Esophagus muscularis mucosa (tissue), 4 donors: ENCODE data around the gene OR11A1. TPM values are rescaled to one million over a fixed set of nuclear protein-coding genes. Genes with fewer than 3 reads are reported as not detected.

Experiments used
- DNase-seq: peaks from one replicate; pipeline ENCODE4 v3.0.0-alpha.2; 2017; ENCODE audit errors: extremely low spot score
- H3K27ac ChIP-seq, 4 donors: fragments of 200-600 bp; sonication (generic); replicated peaks in 1 of 4; 1 replicate in 3 of 4; 2 replicates in 1 of 4; pipeline ENCODE4 v1.5.1; 2016 to 2019; ENCODE audit warnings: mild to moderate bottlenecking in 1 of 4
- H3K27me3 ChIP-seq, 4 donors: fragments of 200-600 bp; sonication (generic); one replicate each; pipeline versions ENCODE4 v1.5.1 to v1.6.0; 2016 to 2019
- H3K36me3 ChIP-seq, 4 donors: fragments of 200-600 bp; sonication (generic); one replicate each; pipeline ENCODE4 v1.5.1; 2016 to 2019
- H3K4me1 ChIP-seq, 4 donors: fragments of 200-600 bp; sonication (generic); one replicate each; pipeline ENCODE4 v1.5.1; 2016 to 2019
- H3K4me3 ChIP-seq, 4 donors: fragments of 200-600 bp; sonication (generic); 1 replicate in 2 of 4; 2 replicates in 2 of 4; pipeline ENCODE4 v1.5.1; 2016 to 2019; ENCODE audit warnings: mild to moderate bottlenecking in 4 of 4, moderate library complexity in 1 of 4
- H3K9me3 ChIP-seq, 4 donors: fragments of 200-600 bp; sonication (generic); 1 replicate in 3 of 4; 2 replicates in 1 of 4; pipeline ENCODE4 v1.5.1; 2016 to 2019
- CTCF ChIP-seq, 3 experiments: fragments of 200-600 bp in 2 of 3; fragments of 450-650 bp in 1 of 3; sonication (generic) in 2 of 3; IDR thresholded peaks; one replicate each; pipeline ENCODE4 v1.5.1; 2017 to 2019; ENCODE audit warnings: antibody characterized with exemption in 3 of 3, mild to moderate bottlenecking in 2 of 3, moderate library complexity in 1 of 3
- EP300 ChIP-seq: sonication (generic); formaldehyde crosslinking; IDR thresholded peaks from one replicate; pipeline ENCODE4 v1.6.1; 2017; ENCODE audit warnings: antibody characterized with exemption
- POLR2A ChIP-seq: fragments of 450-650 bp; IDR thresholded peaks from one replicate; pipeline ENCODE4 v1.6.1; 2017; ENCODE audit warnings: antibody characterized with exemption, moderate library complexity, mild to moderate bottlenecking, low read depth
- POLR2AphosphoS5 ChIP-seq, 2 donors: sonication (generic); formaldehyde crosslinking; IDR thresholded peaks; one replicate each; pipeline ENCODE4 v1.6.1; 2017; ENCODE audit warnings: antibody characterized with exemption in 2 of 2
- WGBS: methylation state at CpG from one replicate; pipeline ENCODE4 v1.1.5; 2018; 5-methylcytosine and 5-hydroxymethylcytosine counted together
- intact Hi-C: fragments of 100-400 bp; cut with DNase I; formaldehyde crosslinking; loops from one replicate; pipeline ENCODE4 v1.15.1; 2023
- total RNA-seq, 4 donors: library from RNA; depleted of rRNA; stranded (reverse); fragments of >200 nt; gene quantifications; one replicate each; pipeline versions ENCODE4 v1.1.0 to v1.2.1, GENCODE V29; 2016

The OR11A1 gene
- total RNA-seq, 4 donors from 2014 or later: not detected

GRCh38 chr6:29414588-29414987 is 42.3 kb downstream of the OR11A1 start, which contains the start of gene OR12D1:
TSS of gene OR12D1 (plus strand) at chr6:29414928.
- intact Hi-C loops: no loop called here
- no peak for DNase-seq
- TF ChIP-seq POLR2A (no peak), CTCF (IDR thresholded peaks at IDR 0.05) (no peak), POLR2AphosphoS5 (IDR thresholded peaks at IDR 0.05) (no peak), EP300 (no peak)
- Histone ChIP-seq H3K36me3 (no peaks in the 10 kb centered on the region), H3K4me3 (no peak within 1 kb of the TSS), H3K27ac (no peak within 1 kb of the TSS), H3K4me1 (no peaks in the 10 kb centered on the region), H3K27me3 (no peaks in the 10 kb centered on the region), H3K9me3 (peaks cover 0 to 10% (median 0%) of the 10 kb centered on the region in 4 donors)

GRCh38 chr6:29403801-29404200 is 53.1 kb downstream of the OR11A1 start:
- intact Hi-C loops: no loop called here
- Histone ChIP-seq H3K4me3 (no peak overlapping the region), H3K27me3 (no peaks in the 10 kb centered on the region), H3K4me1 (no peaks in the 10 kb centered on the region), H3K27ac (no peak overlapping the region), H3K36me3 (no peaks in the 10 kb centered on the region), H3K9me3 (no peaks in the 10 kb centered on the region)
- 39% methylated on average over 1 of the region's 1 CpG for WGBS
- no peak for DNase-seq
- TF ChIP-seq EP300: no peak
- no peak for TF ChIP-seq CTCF (IDR thresholded peaks at IDR 0.05)
- TF ChIP-seq POLR2A: no peak
- TF ChIP-seq POLR2AphosphoS5 (IDR thresholded peaks at IDR 0.05): no peak

- no peaks in the 10 kb centered on the region for H3K9me3 ChIP-seq
- DNase-seq: no peak
- 75% methylated on average over 2 of the region's 2 CpGs for WGBS
- no peaks in the 10 kb centered on the region for H3K4me1 ChIP-seq
- no peak overlapping the region for H3K27ac ChIP-seq
- no peak overlapping the region for H3K4me3 ChIP-seq
- intact Hi-C loops: no loop called here
- H3K36me3 ChIP-seq: no peaks in the 10 kb centered on the region
- H3K27me3 ChIP-seq: no peaks in the 10 kb centered on the region
- TF ChIP-seq POLR2A (no peak), CTCF (IDR thresholded peaks at IDR 0.05) (no peak), POLR2AphosphoS5 (IDR thresholded peaks at IDR 0.05) (no peak), EP300 (no peak)
Measured at GRCh38 chr6:29399525-29399924, 57.3 kb downstream of the OR11A1 start.

GRCh38 chr6:29395331-29395730 is 61.5 kb downstream of the OR11A1 start, which contains the start of gene OR12D2:
TSS of gene OR12D2 (plus strand) at chr6:29395631. CDS start at chr6:29396700, 1,069 bp downstream.
- TF ChIP-seq POLR2A (no peak), POLR2AphosphoS5 (IDR thresholded peaks at IDR 0.05) (no peak)
- no peaks in the 10 kb centered on the region for H3K4me1 ChIP-seq
- intact Hi-C loops: no loop called here
- peaks cover 0 to 9% (median 0%) of the 10 kb centered on the region in 4 donors for H3K27me3 ChIP-seq
- H3K36me3 ChIP-seq: no peaks in the 10 kb centered on the region
- H3K9me3 ChIP-seq: no peaks in the 10 kb centered on the region
- H3K4me3 ChIP-seq: no peak within 1 kb of the TSS
- no peak within 1 kb of the TSS for H3K27ac ChIP-seq
- DNase-seq: no peak

GRCh38 chr6:29388533-29388932 is 68.3 kb downstream of the OR11A1 start:
- H3K36me3 ChIP-seq: no peaks in the 10 kb centered on the region
- DNase-seq: no peak
- no peak for TF ChIP-seq EP300
- H3K4me1 ChIP-seq: no peaks in the 10 kb centered on the region
- no peak overlapping the region for H3K4me3 ChIP-seq
- peaks cover 0 to 9% (median 0%) of the 10 kb centered on the region in 4 donors for H3K27me3 ChIP-seq
- intact Hi-C loops: no loop called here
- 39% methylated on average over 4 of the region's 4 CpGs for WGBS
- H3K27ac ChIP-seq: no peak overlapping the region
- no peaks in the 10 kb centered on the region for H3K9me3 ChIP-seq

GRCh38 chr6:29376003-29376402 is 80.9 kb downstream of the OR11A1 start:
- H3K4me1 ChIP-seq: no peaks in the 10 kb centered on the region
- no peaks in the 10 kb centered on the region for H3K36me3 ChIP-seq
- peaks cover 0 to 4% (median 0%) of the 10 kb centered on the region in 4 donors for H3K27me3 ChIP-seq
- intact Hi-C loops: no loop called here
- H3K27ac ChIP-seq: no peak overlapping the region
- no peak for DNase-seq
- no peak for TF ChIP-seq POLR2A
- no peak for TF ChIP-seq POLR2AphosphoS5 (IDR thresholded peaks at IDR 0.05)
- TF ChIP-seq CTCF (IDR thresholded peaks at IDR 0.05): no peak
- TF ChIP-seq EP300: no peak
- no peak overlapping the region for H3K4me3 ChIP-seq
- no peaks in the 10 kb centered on the region for H3K9me3 ChIP-seq
